Stimulated activated CD8-positive, alpha-beta memory T cell treated with anti-CD3 and anti-CD28 coated beads, Interleukin-12 subunit alpha, Interleukin-12 subunit beta, amount 100 ng/mL, for 1 hour (primary cell): ENCODE data around the gene IL10RB.
A peak's percentile ranks its signal among the peaks of the same experiment; 100 is the strongest.
"Not testable (repeated sequence)": the region's sequence is repeated elsewhere in the genome, so short reads cannot be mapped to it uniquely, and the experiment has no call there.

Source experiments
- DNase-seq: peaks from one replicate; pipeline ENCODE4 v3.0.0-alpha.2; 2020; ENCODE audit warnings: low read depth

IL10RB gene

GRCh38 chr21:33266050-33266788 lies at the start of gene IL10RB:
Gene IL10RB (plus strand): TSS chr21:33266367. CDS start chr21:33266466, 99 bp downstream.
- peak; percentile 55 for DNase-seq

- DNase-seq, result no peak
Observed at GRCh38 chr21:33217138-33217520, 49.0 kb upstream of the IL10RB start.

GRCh38 chr21:33219300-33219699 lies 46.9 kb upstream of the IL10RB start:
- DNase-seq, result no peak

GRCh38 chr21:33219954-33220353 lies 46.2 kb upstream of the IL10RB start:
- no peak for DNase-seq

- not testable (repeated sequence) for DNase-seq
Observed at GRCh38 chr21:33225376-33225775, 40.8 kb upstream of the IL10RB start.

- no peak for DNase-seq
Observed at GRCh38 chr21:33228455-33228854, 37.7 kb upstream of the IL10RB start.

- DNase-seq, result no peak
Observed at GRCh38 chr21:33229099-33229783, 36.9 kb upstream of the IL10RB start.

- DNase-seq, result peak; percentile 51
Observed at GRCh38 chr21:33229784-33230544, 36.2 kb upstream of the IL10RB start, which contains the start of gene IFNAR2. Gene IFNAR2 (plus strand): TSS chr21:33229938. CDS start chr21:33241923, 11,985 bp downstream.

GRCh38 chr21:33230545-33231324 lies 35.4 kb upstream of the IL10RB start:
- DNase-seq, result no peak

GRCh38 chr21:33231526-33231925 lies 34.6 kb upstream of the IL10RB start:
- DNase-seq, result no peak

- DNase-seq, result no peak
Observed at GRCh38 chr21:33232291-33233034, 33.7 kb upstream of the IL10RB start.

- no peak for DNase-seq
Observed at GRCh38 chr21:33234635-33235520, 31.3 kb upstream of the IL10RB start.

GRCh38 chr21:33236013-33236686 lies 30.0 kb upstream of the IL10RB start:
- DNase-seq, result no peak

- no peak for DNase-seq
Observed at GRCh38 chr21:33236766-33237165, 29.4 kb upstream of the IL10RB start.

GRCh38 chr21:33237486-33237885 lies 28.7 kb upstream of the IL10RB start:
- DNase-seq, result no peak

- no peak for DNase-seq
Observed at GRCh38 chr21:33238146-33238545, 28.0 kb upstream of the IL10RB start.

- no peak for DNase-seq
Observed at GRCh38 chr21:33238565-33239255, 27.5 kb upstream of the IL10RB start.

- DNase-seq, result not testable (repeated sequence)
Observed at GRCh38 chr21:33239559-33240127, 26.5 kb upstream of the IL10RB start.

GRCh38 chr21:33240404-33240803 lies 25.8 kb upstream of the IL10RB start:
- no peak for DNase-seq
